ENCODE data around the gene RHBG. TPM values are rescaled to one million over a fixed set of nuclear protein-coding genes. Genes with fewer than 3 reads are reported as not detected.

RHBG gene
- total and polyA plus RNA-seq, 2 donors from 2014 or later = 4.2 to 61.9 TPM

DNA sequence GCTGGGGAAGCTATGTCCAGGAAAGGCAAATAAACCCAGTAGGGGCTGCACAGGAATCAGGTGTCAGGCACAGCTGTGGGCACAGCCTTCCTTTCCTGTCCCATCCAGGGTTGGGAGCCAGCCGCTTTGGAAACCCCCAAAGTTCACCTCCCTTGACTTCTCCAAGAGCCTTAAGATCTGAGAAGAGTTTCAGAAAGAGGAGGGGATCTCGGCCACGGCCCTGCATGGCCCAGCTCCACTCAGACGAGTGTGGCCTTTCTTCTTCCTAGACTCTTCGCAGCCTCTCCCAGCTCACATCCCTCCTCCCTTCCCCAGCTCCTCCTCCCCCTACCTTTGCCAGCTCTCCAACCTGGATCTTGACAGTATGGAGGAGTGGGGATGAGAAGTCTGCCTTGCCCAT, 36.7 kb downstream of the RHBG start:
- TF ChIP-seq, protein P1, sequence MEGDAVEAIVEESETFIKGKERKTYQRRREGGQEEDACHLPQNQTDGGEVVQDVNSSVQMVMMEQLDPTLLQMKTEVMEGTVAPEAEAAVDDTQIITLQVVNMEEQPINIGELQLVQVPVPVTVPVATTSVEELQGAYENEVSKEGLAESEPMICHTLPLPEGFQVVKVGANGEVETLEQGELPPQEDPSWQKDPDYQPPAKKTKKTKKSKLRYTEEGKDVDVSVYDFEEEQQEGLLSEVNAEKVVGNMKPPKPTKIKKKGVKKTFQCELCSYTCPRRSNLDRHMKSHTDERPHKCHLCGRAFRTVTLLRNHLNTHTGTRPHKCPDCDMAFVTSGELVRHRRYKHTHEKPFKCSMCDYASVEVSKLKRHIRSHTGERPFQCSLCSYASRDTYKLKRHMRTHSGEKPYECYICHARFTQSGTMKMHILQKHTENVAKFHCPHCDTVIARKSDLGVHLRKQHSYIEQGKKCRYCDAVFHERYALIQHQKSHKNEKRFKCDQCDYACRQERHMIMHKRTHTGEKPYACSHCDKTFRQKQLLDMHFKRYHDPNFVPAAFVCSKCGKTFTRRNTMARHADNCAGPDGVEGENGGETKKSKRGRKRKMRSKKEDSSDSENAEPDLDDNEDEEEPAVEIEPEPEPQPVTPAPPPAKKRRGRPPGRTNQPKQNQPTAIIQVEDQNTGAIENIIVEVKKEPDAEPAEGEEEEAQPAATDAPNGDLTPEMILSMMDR (IDR thresholded peaks at IDR 0.05; ENCODE audit: borderline replicate concordance, extremely low read depth, insufficient read depth) = no peak
- no peaks in the 10 kb centered on the region for H3K36me3 ChIP-seq (ENCODE audit: control insufficient read depth in 2 of 3, insufficient read depth in 3 of 3, low read length in 3 of 3)
- no peaks in the 10 kb centered on the region for H3K4me1 ChIP-seq (ENCODE audit: control insufficient read depth in 2 of 3, insufficient read depth in 2 of 3, low read depth in 1 of 3, low read length in 3 of 3)
- intact Hi-C loops (cut with DNase I) = no loop called here
- H3K27me3 ChIP-seq (ENCODE audit: control insufficient read depth, insufficient read depth, low read length) = peaks cover 6% of the 10 kb centered on the region
- no peak for FAIRE-seq
- no peak overlapping the region for H3K9ac ChIP-seq (ENCODE audit: low read length in 3 of 3)
- no peak overlapping the region for H3K4me3 ChIP-seq (ENCODE audit: low read length in 3 of 3)
- H3K27ac ChIP-seq (ENCODE audit: low read depth in 2 of 2, low read length in 2 of 2) = no peak overlapping the region
- no peaks in the 10 kb centered on the region for H3K9me3 ChIP-seq (ENCODE audit: control insufficient read depth in 2 of 3, insufficient read depth in 1 of 3, low read length in 3 of 3)
- no peak for DNase-seq

DNA sequence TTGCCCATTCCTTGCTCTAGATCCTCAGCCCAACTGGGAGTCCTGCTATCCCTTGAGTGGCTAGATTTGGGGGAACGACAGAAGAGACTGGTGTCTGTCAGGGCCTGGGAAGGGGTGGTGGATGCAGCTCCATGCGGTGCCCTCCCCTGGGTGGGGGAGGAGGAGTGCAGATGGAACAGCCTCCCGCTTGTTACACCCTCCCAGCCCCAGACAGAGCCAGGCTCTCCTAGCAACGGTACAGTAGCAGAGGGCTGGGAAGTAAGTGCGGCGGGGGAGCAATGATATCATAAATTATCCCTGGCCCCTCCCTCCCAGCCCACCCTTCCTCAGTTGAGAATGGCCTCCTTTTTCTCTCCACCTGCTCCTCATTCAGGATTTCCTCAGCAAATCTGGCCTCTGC, 37.2 kb downstream of the RHBG start:
- H3K4me3 ChIP-seq (ENCODE audit: low read length in 3 of 3) = no peak overlapping the region

DNA sequence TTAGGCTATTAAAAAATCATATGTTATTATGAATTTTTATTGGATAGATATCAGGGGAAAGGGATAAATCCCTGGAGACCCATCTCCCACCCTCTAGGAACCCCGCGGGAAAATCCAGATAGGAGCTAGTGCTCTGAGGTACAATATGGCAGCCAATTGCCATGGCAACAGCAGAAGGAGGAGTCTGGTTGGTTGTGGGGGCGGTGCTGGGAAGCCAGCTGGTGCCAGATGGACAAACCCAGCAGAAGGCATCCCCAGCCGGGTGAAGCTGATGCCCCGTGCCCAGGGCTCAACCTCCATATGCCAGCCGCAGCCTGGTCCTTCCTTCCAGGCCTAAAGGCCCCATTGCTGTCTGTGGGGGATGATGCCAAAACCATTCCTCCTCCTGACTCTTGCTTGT, 38.3 kb downstream of the RHBG start:
- Histone ChIP-seq H3K36me3 (ENCODE audit: control insufficient read depth in 2 of 3, insufficient read depth in 3 of 3, low read length in 3 of 3) (no peaks in the 10 kb centered on the region), H3K9me3 (ENCODE audit: control insufficient read depth in 2 of 3, insufficient read depth in 1 of 3, low read length in 3 of 3) (no peaks in the 10 kb centered on the region), H3K27ac (ENCODE audit: low read depth in 2 of 2, low read length in 2 of 2) (no peak overlapping the region), H3K27me3 (ENCODE audit: control insufficient read depth, insufficient read depth, low read length) (peaks cover 6% of the 10 kb centered on the region), H3K4me1 (ENCODE audit: control insufficient read depth in 2 of 3, insufficient read depth in 2 of 3, low read depth in 1 of 3, low read length in 3 of 3) (no peaks in the 10 kb centered on the region), H3K9ac (ENCODE audit: low read length in 3 of 3) (no peak overlapping the region), H3K4me3 (ENCODE audit: low read length in 3 of 3) (no peak overlapping the region)
- FAIRE-seq = no peak
- DNase-seq = no peak
- intact Hi-C loops (cut with DNase I) = no loop called here
- TF ChIP-seq, protein P1 (IDR thresholded peaks at IDR 0.05; ENCODE audit: borderline replicate concordance, extremely low read depth, insufficient read depth) = no peak

More for the DNA sequence above, 37.2 kb downstream of the RHBG start:
- Histone ChIP-seq H3K27ac (ENCODE audit: low read depth in 2 of 2, low read length in 2 of 2) (no peak overlapping the region), H3K4me1 (ENCODE audit: control insufficient read depth in 2 of 3, insufficient read depth in 2 of 3, low read depth in 1 of 3, low read length in 3 of 3) (no peaks in the 10 kb centered on the region), H3K9me3 (ENCODE audit: control insufficient read depth in 2 of 3, insufficient read depth in 1 of 3, low read length in 3 of 3) (no peaks in the 10 kb centered on the region), H3K27me3 (ENCODE audit: control insufficient read depth, insufficient read depth, low read length) (peaks cover 6% of the 10 kb centered on the region), H3K36me3 (ENCODE audit: control insufficient read depth in 2 of 3, insufficient read depth in 3 of 3, low read length in 3 of 3) (no peaks in the 10 kb centered on the region), H3K9ac (ENCODE audit: low read length in 3 of 3) (no peak overlapping the region)
- intact Hi-C loops (cut with DNase I) = no loop called here
- TF ChIP-seq, protein P1 (IDR thresholded peaks at IDR 0.05; ENCODE audit: borderline replicate concordance, extremely low read depth, insufficient read depth) = no peak
- no peak for FAIRE-seq
- no peak for DNase-seq

DNA sequence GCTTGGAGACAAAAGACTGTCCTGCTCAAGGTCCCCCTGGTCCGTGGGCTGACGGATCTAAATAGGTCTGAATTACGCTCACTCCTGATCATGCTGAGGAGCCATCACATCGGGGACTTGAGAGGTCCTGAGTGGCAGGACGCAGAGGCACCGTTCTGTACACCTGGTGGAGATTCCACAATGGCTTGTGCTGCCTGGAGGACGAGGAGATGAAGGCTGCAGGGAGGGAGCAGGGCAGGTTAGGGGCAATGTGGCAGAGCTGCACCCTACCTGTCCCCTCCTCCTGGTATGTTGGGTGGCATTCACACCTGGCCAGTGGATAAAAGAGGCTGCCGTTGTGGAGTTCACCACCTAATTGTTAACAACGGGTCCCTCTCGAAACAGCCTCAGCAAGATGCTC, 38.7 kb downstream of the RHBG start:
- TF ChIP-seq, protein P1 (IDR thresholded peaks at IDR 0.05; ENCODE audit: borderline replicate concordance, extremely low read depth, insufficient read depth) = no peak
- Histone ChIP-seq H3K4me3 (ENCODE audit: low read length in 3 of 3) (no peak overlapping the region), H3K27me3 (ENCODE audit: control insufficient read depth, insufficient read depth, low read length) (peaks cover 6% of the 10 kb centered on the region), H3K36me3 (ENCODE audit: control insufficient read depth in 2 of 3, insufficient read depth in 3 of 3, low read length in 3 of 3) (no peaks in the 10 kb centered on the region), H3K9me3 (ENCODE audit: control insufficient read depth in 2 of 3, insufficient read depth in 1 of 3, low read length in 3 of 3) (no peaks in the 10 kb centered on the region), H3K4me1 (ENCODE audit: control insufficient read depth in 2 of 3, insufficient read depth in 2 of 3, low read depth in 1 of 3, low read length in 3 of 3) (no peaks in the 10 kb centered on the region), H3K9ac (ENCODE audit: low read length in 3 of 3) (no peak overlapping the region), H3K27ac (ENCODE audit: low read depth in 2 of 2, low read length in 2 of 2) (no peak overlapping the region)
- intact Hi-C loops (cut with DNase I) = no loop called here
- DNase-seq (no peak), FAIRE-seq (no peak)

All from kidney (tissue), 14 donors.